PFSK-1 (cell line): ENCODE results near the gene HK1.

Experiments
- FOXP2 ChIP-seq: optimal IDR thresholded peaks from 2 replicates; pipeline ENCODE3; 2011; ENCODE audit warnings: borderline replicate concordance, control low read depth, inconsistent platforms; ENCODE audit not compliant: insufficient read depth; ENCODE audit errors: extremely low read length, extremely low read depth
- POLR2AphosphoS5 ChIP-seq: IDR thresholded peaks from 2 replicates; pipeline ENCODE4 v1.6.1; 2012; ENCODE audit warnings: low read depth, mild to moderate bottlenecking, control low read depth, low read length, moderate library complexity
- SIN3A ChIP-seq: IDR thresholded peaks from 2 replicates; pipeline ENCODE4 v1.6.1; 2012; ENCODE audit warnings: mild to moderate bottlenecking, low read length, moderate library complexity, borderline replicate concordance; ENCODE audit not compliant: insufficient read depth
- TAF1 ChIP-seq: IDR thresholded peaks from 2 replicates; pipeline ENCODE4 v1.6.1; 2012; ENCODE audit warnings: low read length, control low read depth, borderline replicate concordance; ENCODE audit not compliant: insufficient read depth
- TF ChIP-seq, protein P1 (sequence below), 2 experiments: IDR thresholded peaks; 2 replicates each; pipeline versions ENCODE4 v1.6.1 to v1.8.0; 2011 to 2012; ENCODE audit warnings: low read depth in 2 of 2, low read length in 2 of 2, control low read depth in 1 of 2, inconsistent platforms in 1 of 2, mild to moderate bottlenecking in 1 of 2, moderate library complexity in 1 of 2; ENCODE audit not compliant: insufficient read depth in 1 of 2

DNA sequence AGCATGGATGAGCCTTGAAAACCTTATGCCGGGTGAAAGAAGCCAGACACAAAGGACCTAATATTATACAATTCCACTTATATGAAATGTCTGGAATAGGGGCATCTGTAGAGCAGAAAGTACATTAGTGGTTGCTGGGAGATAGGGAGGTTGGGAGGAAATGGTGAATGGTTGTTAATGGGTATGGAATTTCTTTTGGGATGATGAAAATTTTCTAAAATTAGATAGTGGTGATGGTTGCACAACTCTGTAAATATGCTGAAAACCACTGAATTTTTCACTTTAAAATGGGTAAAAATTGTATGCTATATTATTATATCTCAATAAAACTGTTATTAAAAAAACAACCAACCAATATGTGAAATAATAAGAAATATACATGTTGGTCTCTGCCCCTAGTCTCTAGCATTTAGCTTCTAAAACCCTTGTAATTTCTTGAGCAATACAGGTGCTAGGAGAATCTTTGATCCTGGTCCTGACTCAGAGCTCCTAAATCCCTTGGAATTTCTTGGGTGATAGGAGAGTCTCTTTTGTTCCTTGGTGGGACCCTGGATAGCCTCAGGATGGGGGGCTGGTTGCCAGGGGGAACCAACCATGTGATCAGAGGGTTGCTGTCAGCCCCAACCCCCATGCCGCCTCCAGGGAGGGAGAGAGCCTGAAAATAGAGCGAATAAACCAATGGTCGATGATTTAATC, 74.4 kb downstream of the HK1 start:
- TF ChIP-seq, protein P1, sequence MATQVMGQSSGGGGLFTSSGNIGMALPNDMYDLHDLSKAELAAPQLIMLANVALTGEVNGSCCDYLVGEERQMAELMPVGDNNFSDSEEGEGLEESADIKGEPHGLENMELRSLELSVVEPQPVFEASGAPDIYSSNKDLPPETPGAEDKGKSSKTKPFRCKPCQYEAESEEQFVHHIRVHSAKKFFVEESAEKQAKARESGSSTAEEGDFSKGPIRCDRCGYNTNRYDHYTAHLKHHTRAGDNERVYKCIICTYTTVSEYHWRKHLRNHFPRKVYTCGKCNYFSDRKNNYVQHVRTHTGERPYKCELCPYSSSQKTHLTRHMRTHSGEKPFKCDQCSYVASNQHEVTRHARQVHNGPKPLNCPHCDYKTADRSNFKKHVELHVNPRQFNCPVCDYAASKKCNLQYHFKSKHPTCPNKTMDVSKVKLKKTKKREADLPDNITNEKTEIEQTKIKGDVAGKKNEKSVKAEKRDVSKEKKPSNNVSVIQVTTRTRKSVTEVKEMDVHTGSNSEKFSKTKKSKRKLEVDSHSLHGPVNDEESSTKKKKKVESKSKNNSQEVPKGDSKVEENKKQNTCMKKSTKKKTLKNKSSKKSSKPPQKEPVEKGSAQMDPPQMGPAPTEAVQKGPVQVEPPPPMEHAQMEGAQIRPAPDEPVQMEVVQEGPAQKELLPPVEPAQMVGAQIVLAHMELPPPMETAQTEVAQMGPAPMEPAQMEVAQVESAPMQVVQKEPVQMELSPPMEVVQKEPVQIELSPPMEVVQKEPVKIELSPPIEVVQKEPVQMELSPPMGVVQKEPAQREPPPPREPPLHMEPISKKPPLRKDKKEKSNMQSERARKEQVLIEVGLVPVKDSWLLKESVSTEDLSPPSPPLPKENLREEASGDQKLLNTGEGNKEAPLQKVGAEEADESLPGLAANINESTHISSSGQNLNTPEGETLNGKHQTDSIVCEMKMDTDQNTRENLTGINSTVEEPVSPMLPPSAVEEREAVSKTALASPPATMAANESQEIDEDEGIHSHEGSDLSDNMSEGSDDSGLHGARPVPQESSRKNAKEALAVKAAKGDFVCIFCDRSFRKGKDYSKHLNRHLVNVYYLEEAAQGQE (IDR thresholded peaks at IDR 0.05; ENCODE audit: insufficient read depth in 1 of 2, low read depth in 2 of 2, low read length in 2 of 2) = no peak
- TF ChIP-seq POLR2AphosphoS5 (no peak), TAF1 (no peak), SIN3A (no peak), FOXP2 (no peak)
